ENCODE measurements around the gene AGTRAP. TPM values are rescaled to one million over a fixed set of nuclear protein-coding genes. Genes with fewer than 3 reads are reported as not detected.

Gene AGTRAP
- total and polyA plus RNA-seq, 2 of the 4 experiments (the other 2 are of a cell fraction), result 21.5 to 57.7 TPM

DNA sequence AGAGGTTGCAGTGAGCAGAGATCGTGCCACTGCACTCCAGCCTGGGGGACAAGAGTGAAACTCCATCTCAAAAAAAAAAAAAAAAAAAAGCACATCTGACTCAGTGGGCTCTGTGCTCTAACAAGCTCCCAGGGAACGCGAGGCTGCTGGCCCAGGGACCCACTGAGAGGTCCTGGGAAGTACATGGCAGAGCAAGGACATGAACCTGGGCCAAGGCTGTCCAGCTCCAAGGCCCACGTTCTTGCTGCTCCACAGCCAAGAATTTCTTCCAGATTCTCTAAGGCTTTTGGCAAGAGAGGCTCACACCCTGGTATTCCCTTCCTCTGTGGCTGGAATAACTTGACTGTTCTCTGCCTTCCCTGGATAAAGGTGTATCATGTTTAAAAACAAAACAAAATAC lies 15.4 kb upstream of the AGTRAP start:
- POLR2A ChIA-PET (ENCODE audit: unreplicated experiment), result no interaction called here
- Histone ChIP-seq H3K18ac (ENCODE audit: low read depth, low read length) (no peak overlapping the region), H3K79me1 (ENCODE audit: low read depth in 1 of 2, low read length in 2 of 2) (no peaks in the 10 kb centered on the region), H3K9ac (ENCODE audit: low read depth, low read length) (no peak overlapping the region), H3K9me3 (ENCODE audit: control insufficient read depth, insufficient read depth, low read length) (no peaks in the 10 kb centered on the region), H4K91ac (ENCODE audit: insufficient read depth, low read depth, low read length) (no peak overlapping the region), H3K9me1 (ENCODE audit: insufficient read depth, low read length) (no peaks in the 10 kb centered on the region), H3K4me2 (ENCODE audit: low read depth, low read length) (no peak overlapping the region), H4K20me1 (ENCODE audit: insufficient read depth, low read length) (no peaks in the 10 kb centered on the region), H2BK120ac (ENCODE audit: low read depth, low read length) (no peak overlapping the region), H4K5ac (ENCODE audit: low read depth, low read length) (no peak overlapping the region), H3K4me3 (ENCODE audit: insufficient read depth, low read depth, low read length) (no peak overlapping the region), H3K56ac (ENCODE audit: extremely low read depth, insufficient read depth, low read length) (no peak overlapping the region), H3K4ac (ENCODE audit: low read depth, low read length) (no peak overlapping the region), H3K23ac (ENCODE audit: low read depth, low read length) (no peak overlapping the region), H4K8ac (ENCODE audit: low read depth in 2 of 2, low read length in 2 of 2) (no peak overlapping the region), H2BK20ac (ENCODE audit: low read depth, low read length) (no peak overlapping the region), H3K14ac (replicated peaks; ENCODE audit: low read depth, low read length) (no peak overlapping the region), H3K4me1 (ENCODE audit: control insufficient read depth, insufficient read depth, low read length) (no peaks in the 10 kb centered on the region), H3K27ac (ENCODE audit: insufficient read depth, low read length) (no peak overlapping the region), H3K27me3 (ENCODE audit: control insufficient read depth, insufficient read depth, low read length) (peaks cover 20% of the 10 kb centered on the region), H2AK9ac (replicated peaks; ENCODE audit: low read depth, low read length, poor library complexity) (no peak overlapping the region), H2AFZ (replicated peaks; ENCODE audit: low read length, poor library complexity) (no peak overlapping the region), H2AK5ac (ENCODE audit: low read depth, low read length) (no peak overlapping the region), H3K36me3 (ENCODE audit: control insufficient read depth, insufficient read depth, low read length) (no peaks in the 10 kb centered on the region), H2BK15ac (ENCODE audit: low read depth, low read length) (no peak overlapping the region), H2BK5ac (ENCODE audit: low read depth, low read length, poor library complexity, severe bottlenecking) (no peak overlapping the region)
- ATAC-seq (ENCODE audit: low read depth), result no peak
- BruUV-seq (replicated peaks), result no TSS peak
- CTCF ChIA-PET, result interaction anchor here (0.6 kb wide), 1 partner anchor 685 kb away, joined by 4 read pairs; no protein-coding TSS in a partner anchor
- intact Hi-C loops (cut with micrococcal nuclease) (no loop called here), dilution Hi-C loops (cut with HindIII; ENCODE audit: low sequenced_read_pairs, unreplicated experiment) (no loop called here), in situ Hi-C loops (cut with MboI; ENCODE audit: low sequenced_read_pairs) (no loop called here)
- TF ChIP-seq MAZ (IDR thresholded peaks at IDR 0.05; ENCODE audit: borderline replicate concordance, low read depth, low read length) (no peak), CEBPB (IDR thresholded peaks at IDR 0.05; ENCODE audit: low read depth, low read length) (no peak), SMC3 (IDR thresholded peaks at IDR 0.05; ENCODE audit: low read depth, low read length) (no peak), NFE2L2 (IDR thresholded peaks at IDR 0.05; ENCODE audit: low read depth, low read length) (no peak), RFX5 (IDR thresholded peaks at IDR 0.05; ENCODE audit: low read depth, low read length) (no peak), MXI1 (IDR thresholded peaks at IDR 0.05; ENCODE audit: borderline replicate concordance, low read depth, low read length) (no peak), POLR2A (IDR thresholded peaks at IDR 0.05; ENCODE audit: low read depth, low read length) (no peak), BHLHE40 (IDR thresholded peaks at IDR 0.05; ENCODE audit: low read depth, low read length) (no peak), RAD21 (IDR thresholded peaks at IDR 0.05; ENCODE audit: low read length) (no peak), RCOR1 (IDR thresholded peaks at IDR 0.05; ENCODE audit: insufficient replicate concordance, low read length) (no peak), FOS (IDR thresholded peaks at IDR 0.05; ENCODE audit: low read depth, low read length) (no peak), CHD1 (IDR thresholded peaks at IDR 0.05; ENCODE audit: low read depth, low read length) (no peak), MAFK (IDR thresholded peaks at IDR 0.05; ENCODE audit: low read depth, low read length) (no peak)
- TF ChIP-seq, protein P1, sequence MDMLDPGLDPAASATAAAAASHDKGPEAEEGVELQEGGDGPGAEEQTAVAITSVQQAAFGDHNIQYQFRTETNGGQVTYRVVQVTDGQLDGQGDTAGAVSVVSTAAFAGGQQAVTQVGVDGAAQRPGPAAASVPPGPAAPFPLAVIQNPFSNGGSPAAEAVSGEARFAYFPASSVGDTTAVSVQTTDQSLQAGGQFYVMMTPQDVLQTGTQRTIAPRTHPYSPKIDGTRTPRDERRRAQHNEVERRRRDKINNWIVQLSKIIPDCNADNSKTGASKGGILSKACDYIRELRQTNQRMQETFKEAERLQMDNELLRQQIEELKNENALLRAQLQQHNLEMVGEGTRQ (IDR thresholded peaks at IDR 0.05; ENCODE audit: low read depth, low read length), result no peak
- TF ChIP-seq, protein P2, sequence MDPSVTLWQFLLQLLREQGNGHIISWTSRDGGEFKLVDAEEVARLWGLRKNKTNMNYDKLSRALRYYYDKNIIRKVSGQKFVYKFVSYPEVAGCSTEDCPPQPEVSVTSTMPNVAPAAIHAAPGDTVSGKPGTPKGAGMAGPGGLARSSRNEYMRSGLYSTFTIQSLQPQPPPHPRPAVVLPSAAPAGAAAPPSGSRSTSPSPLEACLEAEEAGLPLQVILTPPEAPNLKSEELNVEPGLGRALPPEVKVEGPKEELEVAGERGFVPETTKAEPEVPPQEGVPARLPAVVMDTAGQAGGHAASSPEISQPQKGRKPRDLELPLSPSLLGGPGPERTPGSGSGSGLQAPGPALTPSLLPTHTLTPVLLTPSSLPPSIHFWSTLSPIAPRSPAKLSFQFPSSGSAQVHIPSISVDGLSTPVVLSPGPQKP (IDR thresholded peaks at IDR 0.05; ENCODE audit: borderline replicate concordance, low read depth, low read length), result no peak
- TF ChIP-seq, protein P3, sequence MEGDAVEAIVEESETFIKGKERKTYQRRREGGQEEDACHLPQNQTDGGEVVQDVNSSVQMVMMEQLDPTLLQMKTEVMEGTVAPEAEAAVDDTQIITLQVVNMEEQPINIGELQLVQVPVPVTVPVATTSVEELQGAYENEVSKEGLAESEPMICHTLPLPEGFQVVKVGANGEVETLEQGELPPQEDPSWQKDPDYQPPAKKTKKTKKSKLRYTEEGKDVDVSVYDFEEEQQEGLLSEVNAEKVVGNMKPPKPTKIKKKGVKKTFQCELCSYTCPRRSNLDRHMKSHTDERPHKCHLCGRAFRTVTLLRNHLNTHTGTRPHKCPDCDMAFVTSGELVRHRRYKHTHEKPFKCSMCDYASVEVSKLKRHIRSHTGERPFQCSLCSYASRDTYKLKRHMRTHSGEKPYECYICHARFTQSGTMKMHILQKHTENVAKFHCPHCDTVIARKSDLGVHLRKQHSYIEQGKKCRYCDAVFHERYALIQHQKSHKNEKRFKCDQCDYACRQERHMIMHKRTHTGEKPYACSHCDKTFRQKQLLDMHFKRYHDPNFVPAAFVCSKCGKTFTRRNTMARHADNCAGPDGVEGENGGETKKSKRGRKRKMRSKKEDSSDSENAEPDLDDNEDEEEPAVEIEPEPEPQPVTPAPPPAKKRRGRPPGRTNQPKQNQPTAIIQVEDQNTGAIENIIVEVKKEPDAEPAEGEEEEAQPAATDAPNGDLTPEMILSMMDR (conservative IDR thresholded peaks at IDR 0.05; ENCODE audit: low read depth, low read length), result no peak
- no CpG with 5 or more reads among the region's 4 CpGs for WGBS, 2 experiments (ENCODE audit: extremely low coverage in 2 of 2, insufficient read length in 1 of 2)
- no peak for DNase-seq

Measured in IMR-90 (cell line).